Suprapubic skin (tissue), 4 donors: ENCODE data around the gene PUS1. TPM values are rescaled to one million over a fixed set of nuclear protein-coding genes. Genes with fewer than 3 reads are reported as not detected.

Source experiments
- DNase-seq, 2 donors: peaks; one replicate each; pipeline ENCODE4 v3.0.0-alpha.2; 2019; ENCODE audit warnings: low spot score in 2 of 2
- H3K27ac ChIP-seq: fragments of 200-600 bp; sonication (generic); one replicate; pipeline ENCODE4 v1.5.1; 2019
- H3K27me3 ChIP-seq: fragments of 200-600 bp; sonication (generic); one replicate; pipeline ENCODE4 v1.5.1; 2019
- H3K36me3 ChIP-seq: fragments of 200-600 bp; sonication (generic); one replicate; pipeline ENCODE4 v1.5.1; 2019
- H3K4me1 ChIP-seq: fragments of 200-600 bp; sonication (generic); one replicate; pipeline ENCODE4 v1.5.1; 2019
- H3K4me3 ChIP-seq: fragments of 200-600 bp; sonication (generic); one replicate; pipeline ENCODE4 v1.5.1; 2019; ENCODE audit warnings: mild to moderate bottlenecking
- H3K9me3 ChIP-seq: fragments of 200-600 bp; sonication (generic); one replicate; pipeline ENCODE4 v1.5.1; 2019
- CTCF ChIP-seq, 2 donors: fragments of 200-600 bp in 1 of 2; fragments of 450-650 bp in 1 of 2; sonication (generic) in 1 of 2; IDR thresholded peaks; one replicate each; pipeline ENCODE4 v1.5.1; 2016 to 2019; ENCODE audit warnings: antibody characterized with exemption in 2 of 2, mild to moderate bottlenecking in 1 of 2, moderate library complexity in 1 of 2
- EP300 ChIP-seq: sonication (generic); formaldehyde crosslinking; IDR thresholded peaks from one replicate; pipeline ENCODE4 v1.6.1; 2017; ENCODE audit warnings: antibody characterized with exemption
- POLR2A ChIP-seq, 2 donors: fragments of 450-650 bp; IDR thresholded peaks; one replicate each; pipeline ENCODE4 v1.6.1; 2017; ENCODE audit warnings: antibody characterized with exemption in 2 of 2, mild to moderate bottlenecking in 2 of 2, moderate library complexity in 2 of 2
- POLR2AphosphoS5 ChIP-seq, 3 donors: sonication (generic); formaldehyde crosslinking; IDR thresholded peaks; one replicate each; pipeline ENCODE4 v1.6.1; 2017; ENCODE audit warnings: antibody characterized with exemption in 3 of 3
- WGBS: methylation state at CpG from one replicate; pipeline ENCODE4 v1.1.5; 2018; 5-methylcytosine and 5-hydroxymethylcytosine counted together
- total RNA-seq, 4 donors: library from RNA; depleted of rRNA; stranded (reverse); fragments of >200 nt; gene quantifications; one replicate each; pipeline ENCODE4 v1.1.0, GENCODE V29; 2016

The PUS1 gene
- total RNA-seq, 4 donors from 2014 or later = 16.3 to 24.4 (median 21.8) TPM

GRCh38 chr12:131896080-131896810, 32.8 kb upstream of the PUS1 start:
- H3K27ac ChIP-seq = peak overlapping the region; percentile 93
- peaks cover 18% of the 10 kb centered on the region for H3K36me3 ChIP-seq
- WGBS = 2% methylated on average over 12 of the region's 39 CpGs
- peaks cover 44% of the 10 kb centered on the region for H3K4me1 ChIP-seq
- DNase-seq = peak; percentile 93 to 95
- H3K4me3 ChIP-seq = peak overlapping the region; percentile 77
- TF ChIP-seq EP300 (no peak), POLR2A (IDR thresholded peaks at IDR 0.05) (peak in 1 of 2 donors; percentile 86), CTCF (IDR thresholded peaks at IDR 0.05) (no peak), POLR2AphosphoS5 (IDR thresholded peaks at IDR 0.05) (no peak)
- H3K27me3 ChIP-seq = no peaks in the 10 kb centered on the region
- H3K9me3 ChIP-seq = no peaks in the 10 kb centered on the region

- peaks cover 50% of the 10 kb centered on the region for H3K4me1 ChIP-seq
- peak overlapping the region; percentile 93 for H3K27ac ChIP-seq
- TF ChIP-seq POLR2A (IDR thresholded peaks at IDR 0.05) (no peak), CTCF (IDR thresholded peaks at IDR 0.05) (no peak), EP300 (no peak), POLR2AphosphoS5 (IDR thresholded peaks at IDR 0.05) (no peak)
- H3K4me3 ChIP-seq = peak overlapping the region; percentile 77
- 45% methylated on average over 10 of the region's 14 CpGs for WGBS
- peak in 1 of 2 donors; percentile 90 for DNase-seq
- H3K36me3 ChIP-seq = peaks cover 18% of the 10 kb centered on the region
- H3K27me3 ChIP-seq = no peaks in the 10 kb centered on the region
- H3K9me3 ChIP-seq = no peaks in the 10 kb centered on the region
These were observed 32.2 kb upstream of the PUS1 start for GRCh38 chr12:131896811-131897270.

- 89% methylated on average over 18 of the region's 18 CpGs for WGBS
- peak; percentile 68 to 78 for DNase-seq
- Histone ChIP-seq H3K36me3 (peaks cover 18% of the 10 kb centered on the region), H3K27ac (peak overlapping the region; percentile 93), H3K9me3 (no peaks in the 10 kb centered on the region), H3K4me3 (peak overlapping the region; percentile 77), H3K4me1 (peaks cover 54% of the 10 kb centered on the region), H3K27me3 (no peaks in the 10 kb centered on the region)
- TF ChIP-seq POLR2A (IDR thresholded peaks at IDR 0.05) (no peak), EP300 (no peak), CTCF (IDR thresholded peaks at IDR 0.05) (no peak), POLR2AphosphoS5 (IDR thresholded peaks at IDR 0.05) (no peak)
These were observed 31.8 kb upstream of the PUS1 start for GRCh38 chr12:131897276-131897675.

GRCh38 chr12:131897875-131898274, 31.2 kb upstream of the PUS1 start:
- 89% methylated on average over 9 of the region's 9 CpGs for WGBS
- H3K9me3 ChIP-seq = no peaks in the 10 kb centered on the region
- DNase-seq = no peak
- no peak overlapping the region for H3K4me3 ChIP-seq
- H3K27me3 ChIP-seq = no peaks in the 10 kb centered on the region
- H3K27ac ChIP-seq = no peak overlapping the region
- peaks cover 60% of the 10 kb centered on the region for H3K4me1 ChIP-seq
- no peak for TF ChIP-seq POLR2A (IDR thresholded peaks at IDR 0.05)
- no peak for TF ChIP-seq EP300
- no peak for TF ChIP-seq CTCF (IDR thresholded peaks at IDR 0.05)
- no peak for TF ChIP-seq POLR2AphosphoS5 (IDR thresholded peaks at IDR 0.05)
- H3K36me3 ChIP-seq = peaks cover 18% of the 10 kb centered on the region

- Histone ChIP-seq H3K36me3 (peaks cover 18% of the 10 kb centered on the region), H3K27me3 (no peaks in the 10 kb centered on the region), H3K4me1 (peaks cover 78% of the 10 kb centered on the region), H3K9me3 (no peaks in the 10 kb centered on the region), H3K27ac (no peak overlapping the region), H3K4me3 (no peak overlapping the region)
- WGBS = 56% methylated on average over 6 of the region's 6 CpGs
- DNase-seq = no peak
- TF ChIP-seq POLR2A (IDR thresholded peaks at IDR 0.05) (no peak), EP300 (no peak), CTCF (IDR thresholded peaks at IDR 0.05) (no peak), POLR2AphosphoS5 (IDR thresholded peaks at IDR 0.05) (no peak)
These were observed 28.7 kb upstream of the PUS1 start for GRCh38 chr12:131900397-131900796.
